ENCODE results near the gene CELF5. TPM values are rescaled to one million over a fixed set of nuclear protein-coding genes. Genes with fewer than 3 reads are reported as not detected.

The CELF5 gene
- total RNA-seq, 1 donor from 2014 or later, result not detected

GRCh38 chr19:3274245-3274941, 49.9 kb downstream of the CELF5 start:
- intact Hi-C loops (cut with micrococcal nuclease), result no loop called here

DNA sequence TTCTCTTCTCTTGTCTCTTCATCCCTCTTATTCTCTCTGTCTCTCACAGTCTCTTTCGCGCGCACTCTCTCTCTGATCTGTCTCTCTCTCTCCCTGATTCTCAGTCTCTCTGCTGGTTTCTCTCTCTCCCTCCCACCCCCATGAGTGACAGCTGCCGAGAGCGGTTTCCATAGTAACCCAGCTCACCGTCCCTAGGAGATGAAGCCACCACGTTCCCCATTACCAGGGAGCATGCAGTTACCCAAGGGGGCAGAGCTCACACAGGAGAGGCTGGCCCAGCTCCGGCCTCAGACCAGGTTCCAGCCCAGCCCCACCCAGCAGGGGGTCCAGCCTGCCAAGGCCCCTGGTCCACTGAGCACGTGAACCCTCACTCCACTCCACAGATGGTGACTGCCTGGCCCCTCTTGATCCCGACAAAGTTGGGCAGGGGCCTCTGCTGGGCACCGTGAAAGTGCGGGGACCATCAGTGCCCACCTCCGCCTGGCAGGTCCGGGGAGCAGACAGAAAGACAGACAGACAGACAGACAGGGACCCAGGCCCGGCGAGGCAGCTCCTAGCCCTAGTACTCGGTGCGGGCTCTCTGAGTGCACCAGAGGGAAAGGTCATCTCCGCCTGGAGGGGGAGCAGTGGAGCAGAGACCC, 50.6 kb downstream of the CELF5 start:
- no peak for DNase-seq
- TF ChIP-seq, protein P1, sequence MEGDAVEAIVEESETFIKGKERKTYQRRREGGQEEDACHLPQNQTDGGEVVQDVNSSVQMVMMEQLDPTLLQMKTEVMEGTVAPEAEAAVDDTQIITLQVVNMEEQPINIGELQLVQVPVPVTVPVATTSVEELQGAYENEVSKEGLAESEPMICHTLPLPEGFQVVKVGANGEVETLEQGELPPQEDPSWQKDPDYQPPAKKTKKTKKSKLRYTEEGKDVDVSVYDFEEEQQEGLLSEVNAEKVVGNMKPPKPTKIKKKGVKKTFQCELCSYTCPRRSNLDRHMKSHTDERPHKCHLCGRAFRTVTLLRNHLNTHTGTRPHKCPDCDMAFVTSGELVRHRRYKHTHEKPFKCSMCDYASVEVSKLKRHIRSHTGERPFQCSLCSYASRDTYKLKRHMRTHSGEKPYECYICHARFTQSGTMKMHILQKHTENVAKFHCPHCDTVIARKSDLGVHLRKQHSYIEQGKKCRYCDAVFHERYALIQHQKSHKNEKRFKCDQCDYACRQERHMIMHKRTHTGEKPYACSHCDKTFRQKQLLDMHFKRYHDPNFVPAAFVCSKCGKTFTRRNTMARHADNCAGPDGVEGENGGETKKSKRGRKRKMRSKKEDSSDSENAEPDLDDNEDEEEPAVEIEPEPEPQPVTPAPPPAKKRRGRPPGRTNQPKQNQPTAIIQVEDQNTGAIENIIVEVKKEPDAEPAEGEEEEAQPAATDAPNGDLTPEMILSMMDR (IDR thresholded peaks at IDR 0.05; ENCODE audit: borderline replicate concordance), result no peak
- intact Hi-C loops (cut with micrococcal nuclease), result no loop called here

More at GRCh38 chr19:3274245-3274941, 49.9 kb downstream of the CELF5 start:
- Histone ChIP-seq H3K4me3 (no peak overlapping the region), H3K27me3 (ENCODE audit: low read depth) (peaks cover 97% of the 10 kb centered on the region), H3K9me3 (replicated peaks) (peaks cover 12% of the 10 kb centered on the region), H3K27ac (replicated peaks) (no peak overlapping the region), H3K36me3 (no peaks in the 10 kb centered on the region), H3K4me1 (peaks cover 7% of the 10 kb centered on the region)
- no peak for DNase-seq
- TF ChIP-seq, protein P1 (IDR thresholded peaks at IDR 0.05; ENCODE audit: borderline replicate concordance), result no peak

GRCh38 chr19:3275583-3276340, 51.3 kb downstream of the CELF5 start:
- Histone ChIP-seq H3K9me3 (replicated peaks) (peaks cover 12% of the 10 kb centered on the region), H3K4me1 (peaks cover 7% of the 10 kb centered on the region), H3K27ac (replicated peaks) (no peak overlapping the region), H3K36me3 (no peaks in the 10 kb centered on the region), H3K27me3 (ENCODE audit: low read depth) (peaks cover 99% of the 10 kb centered on the region), H3K4me3 (peak overlapping the region; percentile 55)
- intact Hi-C loops (cut with micrococcal nuclease), result no loop called here
- TF ChIP-seq, protein P1 (IDR thresholded peaks at IDR 0.05; ENCODE audit: borderline replicate concordance), result peak; percentile 23
- peak; percentile 32 for DNase-seq

More for the DNA sequence above, 50.6 kb downstream of the CELF5 start:
- Histone ChIP-seq H3K4me3 (peak overlapping the region; percentile 55), H3K36me3 (no peaks in the 10 kb centered on the region), H3K4me1 (peaks cover 7% of the 10 kb centered on the region), H3K27ac (replicated peaks) (no peak overlapping the region), H3K27me3 (ENCODE audit: low read depth) (peaks cover 97% of the 10 kb centered on the region), H3K9me3 (replicated peaks) (peaks cover 12% of the 10 kb centered on the region)

DNA sequence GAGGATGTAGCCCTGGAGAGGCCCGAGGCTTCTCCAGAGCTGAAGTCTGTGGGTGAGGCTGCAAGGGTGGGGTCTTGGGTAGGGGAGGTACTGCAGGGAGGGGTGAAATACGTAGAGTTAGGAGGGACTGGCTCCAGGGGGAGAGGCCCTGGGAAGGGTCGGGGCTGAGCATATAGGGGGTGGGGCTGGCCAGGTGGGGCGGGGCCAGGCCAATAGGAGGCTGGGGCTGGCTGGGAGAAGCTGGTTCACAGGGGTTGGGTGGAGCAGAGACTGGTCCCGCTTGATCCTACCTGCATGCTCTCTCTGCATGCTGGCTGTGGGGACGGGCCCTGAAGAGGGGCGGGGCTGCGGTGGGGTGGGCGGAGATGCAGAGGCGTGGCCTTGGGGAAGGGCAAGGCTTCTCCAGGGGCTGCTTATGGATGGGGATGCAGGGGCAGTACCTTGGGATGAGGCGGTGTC, 51.9 kb downstream of the CELF5 start:
- Histone ChIP-seq H3K4me3 (no peak overlapping the region), H3K36me3 (no peaks in the 10 kb centered on the region), H3K4me1 (peaks cover 7% of the 10 kb centered on the region), H3K9me3 (replicated peaks) (peaks cover 12% of the 10 kb centered on the region), H3K27me3 (ENCODE audit: low read depth) (peaks cover 99% of the 10 kb centered on the region), H3K27ac (replicated peaks) (no peak overlapping the region)
- TF ChIP-seq, protein P1 (IDR thresholded peaks at IDR 0.05; ENCODE audit: borderline replicate concordance), result no peak
- intact Hi-C loops (cut with micrococcal nuclease), result no loop called here
- DNase-seq, result no peak

DNA sequence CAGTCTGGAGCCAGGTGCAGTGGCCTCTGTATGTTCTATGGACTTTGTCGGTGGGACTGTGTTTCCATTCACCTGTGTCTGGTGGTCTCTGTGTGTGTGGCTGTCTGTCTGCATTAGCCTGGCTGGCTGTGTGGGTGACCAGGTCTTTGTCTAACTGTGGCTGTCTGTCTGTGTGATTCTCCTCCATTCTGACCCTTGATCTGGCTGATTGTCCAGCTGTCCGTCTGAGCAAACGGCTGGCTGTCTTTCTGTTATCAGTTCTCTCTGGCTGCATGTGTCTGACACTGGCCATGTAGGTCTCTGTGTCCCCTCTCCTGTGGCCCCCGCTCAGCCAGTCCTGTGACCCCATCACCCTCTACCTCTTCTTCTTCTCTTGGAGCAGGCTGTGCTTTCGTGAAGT, 53.2 kb downstream of the CELF5 start:
- H3K27me3 ChIP-seq (ENCODE audit: low read depth), result peaks cover 99% of the 10 kb centered on the region
- DNase-seq, result no peak
- no peak overlapping the region for H3K4me3 ChIP-seq

More for the DNA sequence above, 53.2 kb downstream of the CELF5 start:
- peaks cover 9% of the 10 kb centered on the region for H3K9me3 ChIP-seq (replicated peaks)
- TF ChIP-seq, protein P1 (IDR thresholded peaks at IDR 0.05; ENCODE audit: borderline replicate concordance), result no peak
- intact Hi-C loops (cut with micrococcal nuclease), result no loop called here
- peaks cover 7% of the 10 kb centered on the region for H3K4me1 ChIP-seq
- no peak overlapping the region for H3K27ac ChIP-seq (replicated peaks)
- no peaks in the 10 kb centered on the region for H3K36me3 ChIP-seq

Data from left ventricle myocardium inferior (tissue), 1 donor.